ENCODE measurements around the gene TAC3. TPM values are rescaled to one million over a fixed set of nuclear protein-coding genes. Genes with fewer than 3 reads are reported as not detected.

TAC3 gene
- polyA plus RNA-seq, 1 experiment: not detected

GRCh38 chr12:57040750-57041149, 24.4 kb upstream of the TAC3 start:
- H3K27me3 ChIP-seq (ENCODE audit: control insufficient read depth, insufficient read depth, low read length): peaks cover 18% of the 10 kb centered on the region
- POLR2A ChIA-PET: no interaction called here
- no peak for DNase-seq (ENCODE audit: low read depth)
- no peaks in the 10 kb centered on the region for H3K36me3 ChIP-seq (ENCODE audit: control insufficient read depth, insufficient read depth, low read length)
- CTCF ChIA-PET: interaction anchor here (1.4 kb wide), 1 partner anchor 9 kb away, joined by 4 read pairs; the partner anchor contains the start of gene MYO1A
- no peak overlapping the region for H3K4me3 ChIP-seq (ENCODE audit: low read depth, low read length)
- TF ChIP-seq CTCF (IDR thresholded peaks at IDR 0.05; ENCODE audit: insufficient read depth, low read depth, low read length): no peak

DNA sequence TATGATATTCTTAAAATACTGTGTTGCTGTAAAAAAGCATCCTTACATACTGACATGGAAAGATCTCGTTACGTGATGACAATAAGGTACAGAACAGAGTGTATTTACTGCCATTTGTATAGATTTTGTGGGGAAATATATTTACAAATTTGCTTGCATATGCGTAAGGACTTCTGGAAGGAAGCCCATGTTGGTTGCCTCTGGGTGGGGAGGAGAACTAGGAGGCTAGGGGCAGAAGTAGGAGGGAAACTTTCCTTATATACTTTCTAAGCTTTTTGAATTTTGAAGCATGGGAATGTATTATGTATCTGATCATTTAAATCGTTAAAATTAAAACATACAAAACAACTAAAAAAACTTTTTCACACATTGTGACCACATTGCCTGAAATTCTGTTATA, 23.9 kb upstream of the TAC3 start:
- POLR2A ChIA-PET: no interaction called here

GRCh38 chr12:57039016-57039798, 22.9 kb upstream of the TAC3 start:
- Histone ChIP-seq H3K4me3 (ENCODE audit: low read depth, low read length) (no peak overlapping the region), H3K36me3 (ENCODE audit: control insufficient read depth, insufficient read depth, low read length) (no peaks in the 10 kb centered on the region), H3K27me3 (ENCODE audit: control insufficient read depth, insufficient read depth, low read length) (peaks cover 20% of the 10 kb centered on the region)
- POLR2A ChIA-PET: no interaction called here
- CTCF ChIA-PET: interaction anchor here (1.0 to 1.2 kb wide), 2 partner anchors 19 to 23 kb away, joined by 3 read pairs; no protein-coding TSS in a partner anchor
- TF ChIP-seq CTCF (IDR thresholded peaks at IDR 0.05; ENCODE audit: insufficient read depth, low read depth, low read length): no peak
- no peak for DNase-seq (ENCODE audit: low read depth)

More for the DNA sequence above, 23.9 kb upstream of the TAC3 start:
- no peak for TF ChIP-seq CTCF (IDR thresholded peaks at IDR 0.05; ENCODE audit: insufficient read depth, low read depth, low read length)
- Histone ChIP-seq H3K36me3 (ENCODE audit: control insufficient read depth, insufficient read depth, low read length) (no peaks in the 10 kb centered on the region), H3K4me3 (ENCODE audit: low read depth, low read length) (no peak overlapping the region), H3K27me3 (ENCODE audit: control insufficient read depth, insufficient read depth, low read length) (peaks cover 18% of the 10 kb centered on the region)
- no peak for DNase-seq (ENCODE audit: low read depth)
- CTCF ChIA-PET: interaction anchor here (0.6 to 1.4 kb wide), 3 partner anchors 10 to 46 kb away, joined by 3 to 4 read pairs (median 3); partner anchors contain the start of gene MYO1A

DNA sequence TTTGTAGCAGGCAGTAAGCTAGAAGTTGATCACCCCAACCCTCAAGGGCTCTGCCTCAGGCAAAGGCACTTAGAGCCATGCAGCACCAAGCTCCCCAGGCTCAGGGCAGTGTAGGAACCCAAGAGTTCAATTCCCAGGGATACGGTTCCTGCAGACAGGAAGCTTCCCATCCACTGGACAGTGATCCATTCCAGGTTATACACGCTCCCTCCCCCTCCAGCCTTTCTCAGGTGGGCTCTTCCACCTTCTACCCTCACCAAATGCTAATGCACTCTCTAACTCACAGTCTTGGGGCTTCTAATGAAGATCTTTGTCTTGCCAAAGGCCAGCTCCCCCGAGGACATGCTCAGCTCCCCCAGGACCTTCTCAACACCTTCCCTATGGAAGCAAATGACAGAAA, 20.9 kb upstream of the TAC3 start:
- POLR2A ChIA-PET: no interaction called here
- Histone ChIP-seq H3K27me3 (ENCODE audit: control insufficient read depth, insufficient read depth, low read length) (peaks cover 14% of the 10 kb centered on the region), H3K4me3 (ENCODE audit: low read depth, low read length) (no peak overlapping the region), H3K36me3 (ENCODE audit: control insufficient read depth, insufficient read depth, low read length) (no peaks in the 10 kb centered on the region)
- DNase-seq (ENCODE audit: low read depth): no peak
- no peak for TF ChIP-seq CTCF (IDR thresholded peaks at IDR 0.05; ENCODE audit: insufficient read depth, low read depth, low read length)
- CTCF ChIA-PET: interaction anchor here (0.8 to 1.8 kb wide), 3 partner anchors 12 to 51 kb away, joined by 3 to 4 read pairs (median 3); no protein-coding TSS in a partner anchor

GRCh38 chr12:57033431-57033830, 17.1 kb upstream of the TAC3 start:
- DNase-seq (ENCODE audit: low read depth): no peak
- Histone ChIP-seq H3K36me3 (ENCODE audit: control insufficient read depth, insufficient read depth, low read length) (no peaks in the 10 kb centered on the region), H3K27me3 (ENCODE audit: control insufficient read depth, insufficient read depth, low read length) (peaks cover 15% of the 10 kb centered on the region), H3K4me3 (ENCODE audit: low read depth, low read length) (no peak overlapping the region)
- no peak for TF ChIP-seq CTCF (IDR thresholded peaks at IDR 0.05; ENCODE audit: insufficient read depth, low read depth, low read length)
- POLR2A ChIA-PET: no interaction called here
- CTCF ChIA-PET: interaction anchor here (1.3 to 2.2 kb wide), 4 partner anchors 10 to 27 kb away, joined by 3 to 5 read pairs (median 4); partner anchors contain the start of gene MYO1A
